ENCODE results near the gene LCN10.

GRCh38 chr9:136779808-136780207 lies 37.1 kb upstream of the LCN10 start:
- no peak for TF ChIP-seq SMARCA5 (IDR thresholded peaks at IDR 0.05)
- TF ChIP-seq RAD21 (CRISPR knock-in tag; conservative IDR thresholded peaks at IDR 0.05 in 1 of 2, IDR thresholded peaks at IDR 0.05 in 1 of 2): no peak
- TF ChIP-seq, protein P1, sequence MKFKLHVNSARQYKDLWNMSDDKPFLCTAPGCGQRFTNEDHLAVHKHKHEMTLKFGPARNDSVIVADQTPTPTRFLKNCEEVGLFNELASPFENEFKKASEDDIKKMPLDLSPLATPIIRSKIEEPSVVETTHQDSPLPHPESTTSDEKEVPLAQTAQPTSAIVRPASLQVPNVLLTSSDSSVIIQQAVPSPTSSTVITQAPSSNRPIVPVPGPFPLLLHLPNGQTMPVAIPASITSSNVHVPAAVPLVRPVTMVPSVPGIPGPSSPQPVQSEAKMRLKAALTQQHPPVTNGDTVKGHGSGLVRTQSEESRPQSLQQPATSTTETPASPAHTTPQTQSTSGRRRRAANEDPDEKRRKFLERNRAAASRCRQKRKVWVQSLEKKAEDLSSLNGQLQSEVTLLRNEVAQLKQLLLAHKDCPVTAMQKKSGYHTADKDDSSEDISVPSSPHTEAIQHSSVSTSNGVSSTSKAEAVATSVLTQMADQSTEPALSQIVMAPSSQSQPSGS (CRISPR knock-in tag; IDR thresholded peaks at IDR 0.05): no peak
- no peak for TF ChIP-seq EZH2 (IDR thresholded peaks at IDR 0.05; ENCODE audit: borderline replicate concordance, low read depth, low read length)
- no peak for TF ChIP-seq GATAD2A (IDR thresholded peaks at IDR 0.05)
- no peak for TF ChIP-seq CBFB (CRISPR knock-in tag; IDR thresholded peaks at IDR 0.05)
